SK-N-MC (cell line): ENCODE data around the gene PDCD1LG2.

Source experiments
- EZH2 ChIP-seq: fragments of 200-600 bp; sonication (generic); IDR thresholded peaks from one replicate; pipeline ENCODE4 v1.6.1; 2017; ENCODE audit warnings: antibody characterized with exemption
- POLR2AphosphoS5 ChIP-seq: IDR thresholded peaks from 2 replicates; pipeline ENCODE4 v1.6.1; 2012; ENCODE audit warnings: mild to moderate bottlenecking, low read depth, low read length, borderline replicate concordance

DNA sequence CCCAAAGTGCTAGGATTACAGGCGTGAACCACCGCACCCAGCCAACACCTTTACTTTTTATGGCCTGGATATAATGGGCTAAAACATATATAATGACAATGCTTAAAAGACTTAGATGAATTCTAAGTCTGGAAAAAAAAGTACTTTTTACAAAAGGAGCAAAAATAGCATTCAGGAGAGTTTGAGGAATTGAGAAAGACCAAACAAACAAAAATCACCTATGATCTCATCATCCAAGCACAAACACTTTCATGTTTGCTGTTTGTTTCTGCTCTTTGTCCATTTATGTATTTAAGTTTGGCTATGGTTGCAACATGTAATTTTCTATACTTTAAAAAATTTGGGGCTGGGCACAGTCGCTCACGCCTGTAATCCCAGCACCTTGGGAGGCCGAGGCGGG is 63.8 kb downstream of the PDCD1LG2 start:
- TF ChIP-seq EZH2: no peak
- TF ChIP-seq POLR2AphosphoS5: no peak
